A549 (cell line): ENCODE results near the gene C11orf98.

Experiments used
- CTCF ChIP-seq: fragments of >200 bp; sonication (Bioruptor Twin); formaldehyde crosslinking; IDR thresholded peaks from 3 replicates; pipeline ENCODE4 v1.5.1; 2016
- EP300 ChIP-seq, 2 experiments: fragments of >200 bp; sonication (Bioruptor Twin); formaldehyde crosslinking; IDR thresholded peaks; 2 replicates in 1 of 2; 3 replicates in 1 of 2; pipeline ENCODE4 v1.6.1; 2016 to 2017
- HES2 ChIP-seq: fragments of >200 bp; sonication (Bioruptor Twin); formaldehyde crosslinking; IDR thresholded peaks from 2 replicates; pipeline ENCODE4 v1.6.1; 2016
- HMGXB4 ChIP-seq: fragments of 250-450 bp; sonication (Bioruptor Pico); IDR thresholded peaks from 2 replicates; pipeline ENCODE4 v1.5.0; 2021; ENCODE audit warnings: mild to moderate bottlenecking, moderate library complexity, borderline replicate concordance
- MAZ ChIP-seq: fragments of 150-350 bp; IDR thresholded peaks from 2 replicates; pipeline ENCODE4 v1.6.1; 2014; ENCODE audit warnings: antibody characterized with exemption, low read depth, low read length, borderline replicate concordance
- POLR2A ChIP-seq: IDR thresholded peaks from 2 replicates; pipeline ENCODE4 v1.6.1; 2012; ENCODE audit warnings: mild to moderate bottlenecking, low read length
- REST ChIP-seq: fragments of 200-600 bp; sonication (generic); IDR thresholded peaks from 2 replicates; pipeline ENCODE4 v1.6.1; 2016; ENCODE audit warnings: antibody characterized with exemption, mild to moderate bottlenecking, moderate library complexity
- USF2 ChIP-seq: fragments of 450-650 bp; IDR thresholded peaks from 2 replicates; pipeline ENCODE4 v1.6.1; 2014; ENCODE audit warnings: antibody characterized with exemption

DNA sequence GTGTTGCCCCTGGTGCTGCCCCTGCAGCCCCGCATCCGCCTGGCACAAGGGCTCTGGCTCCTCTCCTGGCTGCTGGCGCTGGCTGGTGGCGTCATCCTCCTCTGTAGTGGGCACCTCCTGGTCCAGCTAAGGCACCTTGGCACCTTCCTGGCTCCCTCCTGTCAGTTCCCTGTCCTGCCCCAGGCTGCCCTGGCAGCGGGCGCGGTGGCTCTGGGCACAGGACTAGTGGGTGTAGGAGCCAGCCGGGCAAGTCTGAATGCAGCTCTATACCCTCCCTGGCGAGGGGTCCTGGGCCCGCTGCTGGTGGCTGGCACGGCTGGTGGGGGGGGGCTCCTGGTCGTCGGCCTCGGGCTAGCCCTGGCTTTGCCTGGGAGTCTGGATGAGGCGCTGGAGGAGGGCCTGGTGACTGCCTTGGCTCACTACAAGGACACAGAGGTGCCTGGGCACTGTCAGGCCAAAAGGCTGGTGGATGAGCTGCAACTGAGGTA, 51.7 kb downstream of the C11orf98 start:
- TF ChIP-seq REST (no peak), CTCF (no peak), USF2 (no peak), MAZ (no peak), EP300 (IDR thresholded peaks at IDR 0.05) (no peak), HMGXB4 (CRISPR knock-in tag) (no peak), HES2 (no peak), POLR2A (no peak)
